ENCODE results near the gene UBC.
"Not testable (repeated sequence)": the region's sequence is repeated elsewhere in the genome, so short reads cannot be mapped to it uniquely, and the experiment has no call there.

UBC gene

DNA sequence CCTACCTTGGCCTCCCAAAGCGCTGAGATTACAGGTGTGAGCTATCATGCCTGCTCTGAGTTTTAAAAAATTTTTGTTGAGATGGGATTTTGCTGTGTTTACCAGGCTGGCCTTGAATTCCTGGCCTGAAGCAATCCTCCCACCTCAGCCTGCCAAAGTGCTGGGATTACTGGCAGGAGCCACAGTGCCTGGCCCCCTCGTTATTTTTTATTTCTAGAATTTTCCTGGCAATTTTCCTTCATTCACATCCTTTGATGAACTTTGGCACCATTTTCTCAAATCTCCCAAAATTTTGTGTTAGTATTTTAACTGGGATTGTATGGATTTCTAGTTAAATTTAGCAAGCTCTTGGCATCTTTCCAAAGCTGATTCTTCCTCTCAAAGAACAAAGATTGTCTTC is 26.2 kb downstream of the UBC start:
- in situ Hi-C loops (cut with HindIII; ENCODE audit: low sequenced_read_pairs): no loop called here

GRCh38 chr12:124887766-124888165 is 26.7 kb downstream of the UBC start:
- in situ Hi-C loops (cut with HindIII; ENCODE audit: low sequenced_read_pairs): not testable (repeated sequence)

DNA sequence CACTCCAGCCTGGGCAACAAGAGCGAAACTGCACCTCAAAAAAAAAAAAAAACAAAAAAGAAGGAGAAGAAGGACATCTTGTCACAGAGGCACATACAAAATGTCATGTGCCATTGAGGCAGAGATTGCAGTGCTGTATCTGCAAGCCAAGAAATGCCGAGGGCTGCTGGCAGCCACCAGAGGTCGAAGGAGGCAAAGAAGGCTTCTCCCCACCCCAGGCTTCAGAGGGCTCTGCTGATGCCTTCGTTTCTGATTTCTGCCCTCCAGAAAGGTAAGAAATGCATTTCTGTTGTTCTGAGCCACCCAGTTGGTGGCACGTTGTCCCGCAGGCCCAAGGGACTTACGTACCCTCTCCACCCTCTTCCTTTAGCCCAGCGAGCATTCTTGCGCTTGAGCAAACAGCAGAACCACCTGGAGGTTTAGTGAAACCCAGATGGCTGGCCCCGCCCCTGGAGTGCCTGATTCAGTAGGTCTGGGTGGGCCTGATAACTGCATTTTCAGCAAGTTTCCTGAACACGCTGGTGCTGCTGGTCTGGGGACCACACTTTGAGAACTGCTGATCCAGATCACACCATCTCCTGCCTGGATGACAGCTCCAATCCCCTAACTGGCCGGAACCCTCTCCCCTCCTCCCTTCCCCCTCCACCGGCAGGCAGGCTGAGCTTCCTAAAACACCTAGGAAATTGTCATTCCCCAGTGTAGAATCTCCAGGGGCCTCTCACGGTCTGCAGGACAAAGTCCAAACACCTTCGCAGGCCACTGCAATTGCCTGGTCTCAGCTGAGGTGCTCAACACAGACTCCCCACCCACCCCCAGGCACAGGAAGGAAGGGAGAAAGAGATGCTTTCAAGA is 29.6 kb downstream of the UBC start:
- in situ Hi-C loops (cut with HindIII; ENCODE audit: low sequenced_read_pairs): no loop called here

- in situ Hi-C loops (cut with HindIII; ENCODE audit: low sequenced_read_pairs): no loop called here
Measured at GRCh38 chr12:124883263-124884130, 31.0 kb downstream of the UBC start.

DNA sequence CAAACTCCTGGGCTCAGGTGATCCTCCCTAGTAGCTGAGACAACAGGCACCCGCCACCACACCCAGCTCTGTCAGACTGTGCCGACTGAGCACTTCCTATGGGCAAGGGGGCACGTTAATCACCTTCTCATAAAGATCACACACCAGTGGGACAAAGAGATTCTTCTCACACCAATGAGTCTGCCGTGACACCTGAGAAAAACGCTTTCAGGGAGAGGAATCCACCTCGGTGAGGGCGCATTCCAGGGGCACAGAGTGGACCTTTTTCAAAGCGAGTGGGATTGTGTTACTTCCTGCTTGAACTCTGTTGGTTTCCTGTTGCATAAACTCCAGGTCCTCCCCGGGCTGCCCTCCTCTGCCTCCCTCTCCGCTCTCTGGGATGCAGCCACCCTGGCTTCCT is 33.3 kb downstream of the UBC start:
- in situ Hi-C loops (cut with HindIII; ENCODE audit: low sequenced_read_pairs): no loop called here

- in situ Hi-C loops (cut with HindIII; ENCODE audit: low sequenced_read_pairs): not testable (repeated sequence)
Measured at GRCh38 chr12:124880335-124880734, 34.1 kb downstream of the UBC start.

GRCh38 chr12:124878795-124879516 is 35.5 kb downstream of the UBC start:
- in situ Hi-C loops (cut with HindIII; ENCODE audit: low sequenced_read_pairs): no loop called here

GRCh38 chr12:124877423-124877822 is 37.0 kb downstream of the UBC start:
- in situ Hi-C loops (cut with HindIII; ENCODE audit: low sequenced_read_pairs): no loop called here

GRCh38 chr12:124876171-124876570 is 38.3 kb downstream of the UBC start:
- in situ Hi-C loops (cut with HindIII; ENCODE audit: low sequenced_read_pairs): no loop called here

- in situ Hi-C loops (cut with HindIII; ENCODE audit: low sequenced_read_pairs): no loop called here
Measured at GRCh38 chr12:124875803-124876132, 38.7 kb downstream of the UBC start.

- in situ Hi-C loops (cut with HindIII; ENCODE audit: low sequenced_read_pairs): no loop called here
Measured at GRCh38 chr12:124874988-124875802, 39.3 kb downstream of the UBC start.

- in situ Hi-C loops (cut with HindIII; ENCODE audit: low sequenced_read_pairs): no loop called here
Measured at GRCh38 chr12:124874188-124874587, 40.3 kb downstream of the UBC start.

- in situ Hi-C loops (cut with HindIII; ENCODE audit: low sequenced_read_pairs): no loop called here
Measured at GRCh38 chr12:124872068-124872719, 42.3 kb downstream of the UBC start.

DNA sequence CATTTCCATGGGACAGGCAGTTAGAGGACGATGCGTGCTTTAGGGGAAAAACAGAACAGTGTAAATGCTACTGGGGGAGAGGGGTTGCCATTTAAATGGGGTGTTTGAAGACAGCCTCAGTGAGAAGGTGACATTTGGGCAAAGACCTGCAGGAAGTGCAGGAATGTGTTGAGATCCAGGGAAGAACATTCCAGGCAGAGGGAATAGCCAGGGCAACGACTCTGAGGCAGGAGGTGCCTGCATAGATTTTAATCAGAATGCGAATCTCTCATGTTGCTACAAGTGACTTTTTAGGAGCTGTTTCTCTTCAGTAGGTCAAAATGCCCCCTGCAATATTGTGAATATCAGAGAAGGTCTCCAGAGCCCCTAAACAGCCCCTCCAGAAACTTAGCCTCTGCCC is 43.2 kb downstream of the UBC start:
- in situ Hi-C loops (cut with HindIII; ENCODE audit: low sequenced_read_pairs): no loop called here

DNA sequence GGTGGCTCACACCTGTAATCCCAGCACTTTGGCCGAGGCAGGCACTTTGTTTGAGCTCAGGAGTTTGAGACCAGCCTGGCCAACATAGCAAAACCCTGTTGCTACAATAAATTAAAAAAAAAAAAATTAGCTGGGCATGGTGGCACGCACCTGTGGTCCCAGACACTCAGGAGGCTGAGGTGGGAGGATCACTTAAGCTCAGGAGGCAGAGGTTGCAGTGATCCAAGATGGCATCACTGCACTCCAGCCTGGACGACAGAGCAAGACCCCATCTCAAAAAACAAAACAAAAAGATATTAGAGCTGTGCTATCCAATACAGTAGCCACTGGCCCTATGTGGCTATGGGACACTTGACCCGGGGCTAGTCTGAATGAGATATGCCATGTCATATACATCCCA is 43.9 kb downstream of the UBC start:
- in situ Hi-C loops (cut with HindIII; ENCODE audit: low sequenced_read_pairs): no loop called here

DNA sequence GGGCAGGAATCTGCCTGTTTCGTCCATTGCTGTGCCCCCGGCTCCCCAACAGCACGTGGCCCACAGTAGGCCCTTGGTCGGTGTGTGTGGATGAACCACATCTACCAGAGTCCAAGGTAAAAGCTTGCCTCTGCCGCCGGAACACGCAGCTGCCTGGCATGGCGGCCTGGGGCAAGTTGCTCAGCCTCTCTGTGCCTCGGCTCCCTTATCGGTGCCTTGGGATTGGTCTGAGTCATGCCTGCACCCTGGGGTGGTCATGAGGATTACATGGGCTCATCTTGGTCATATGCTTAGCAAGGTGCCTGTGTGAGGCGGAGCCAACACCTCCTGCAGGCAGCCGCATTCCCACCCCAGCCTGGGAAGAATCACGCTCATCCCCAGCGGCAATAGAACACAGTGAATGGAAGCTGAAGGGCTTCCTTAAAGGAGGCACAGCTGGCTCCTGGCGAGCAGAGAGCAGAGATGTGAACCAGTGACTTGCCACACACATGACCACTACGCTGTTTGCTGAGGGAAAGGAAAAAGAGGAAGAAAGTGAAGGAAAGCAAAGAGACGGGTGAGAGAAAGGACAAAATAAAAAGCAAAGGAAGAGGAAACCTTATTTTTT is 45.3 kb downstream of the UBC start:
- in situ Hi-C loops (cut with HindIII; ENCODE audit: low sequenced_read_pairs): no loop called here

DNA sequence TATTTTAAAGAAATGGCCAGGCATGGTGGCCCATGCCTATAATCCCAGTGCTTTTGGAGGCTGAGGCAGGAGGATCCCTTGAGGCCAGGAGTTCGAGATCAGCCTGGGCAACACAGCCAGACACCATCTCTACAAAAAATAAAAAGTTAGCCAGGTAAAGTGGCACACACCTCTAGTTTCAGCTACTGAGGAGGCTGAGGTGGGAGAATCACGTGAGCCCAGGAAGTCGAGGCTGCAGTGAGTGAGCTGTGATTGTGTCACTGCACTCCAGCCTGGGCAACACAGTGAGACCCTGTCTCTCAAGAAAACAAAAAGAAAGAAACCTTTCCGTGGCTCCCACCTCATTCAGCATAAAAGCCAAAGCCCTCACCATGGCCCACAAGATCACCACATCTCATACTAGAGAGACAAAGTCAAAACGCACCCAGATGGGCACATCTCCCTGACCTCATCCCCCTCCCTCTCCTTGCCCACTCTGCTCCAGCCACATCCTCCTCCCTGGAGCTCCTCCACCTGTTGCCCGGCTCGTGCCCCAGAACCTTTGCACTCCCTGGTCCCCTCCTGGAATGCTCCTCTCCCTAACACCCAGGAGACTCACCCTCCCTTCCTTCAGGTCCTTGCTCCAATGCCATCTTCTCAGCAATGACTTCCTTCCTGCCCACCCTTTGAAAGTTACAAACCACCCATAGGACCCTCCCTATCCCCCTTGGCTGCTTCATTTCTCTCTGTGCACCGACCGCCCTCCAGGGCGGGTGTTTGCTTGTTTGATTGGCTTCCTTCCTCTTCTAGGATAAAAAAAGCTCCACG is 46.0 kb downstream of the UBC start:
- in situ Hi-C loops (cut with HindIII; ENCODE audit: low sequenced_read_pairs): no loop called here

- in situ Hi-C loops (cut with HindIII; ENCODE audit: low sequenced_read_pairs): no loop called here
Measured at GRCh38 chr12:124867401-124867930, 47.0 kb downstream of the UBC start.
